Activated naive CD4-positive, alpha-beta T cell treated with anti-CD3 and anti-CD28 coated beads, Interleukin-2, amount 50 U/mL, for 24 hours (primary cell): ENCODE results near the gene WIF1.

ENCODE experiments used
- H3K27ac Mint-ChIP-seq: one replicate; pipeline ENCODE4 v1.8.0; 2021; ENCODE audit warnings: mild to moderate bottlenecking, mixed read lengths
- H3K27me3 Mint-ChIP-seq: one replicate; pipeline ENCODE4 v1.8.0; 2021; ENCODE audit warnings: mixed read lengths
- H3K36me3 Mint-ChIP-seq: one replicate; pipeline ENCODE4 v1.8.0; 2021; ENCODE audit warnings: mixed read lengths
- H3K4me1 Mint-ChIP-seq: one replicate; pipeline ENCODE4 v1.8.0; 2021; ENCODE audit warnings: mixed read lengths
- H3K4me3 Mint-ChIP-seq: one replicate; pipeline ENCODE4 v1.8.0; 2021; ENCODE audit warnings: mild to moderate bottlenecking, mixed read lengths
- H3K9me3 Mint-ChIP-seq: one replicate; pipeline ENCODE4 v1.8.0; 2021; ENCODE audit warnings: mixed read lengths

Gene WIF1

DNA sequence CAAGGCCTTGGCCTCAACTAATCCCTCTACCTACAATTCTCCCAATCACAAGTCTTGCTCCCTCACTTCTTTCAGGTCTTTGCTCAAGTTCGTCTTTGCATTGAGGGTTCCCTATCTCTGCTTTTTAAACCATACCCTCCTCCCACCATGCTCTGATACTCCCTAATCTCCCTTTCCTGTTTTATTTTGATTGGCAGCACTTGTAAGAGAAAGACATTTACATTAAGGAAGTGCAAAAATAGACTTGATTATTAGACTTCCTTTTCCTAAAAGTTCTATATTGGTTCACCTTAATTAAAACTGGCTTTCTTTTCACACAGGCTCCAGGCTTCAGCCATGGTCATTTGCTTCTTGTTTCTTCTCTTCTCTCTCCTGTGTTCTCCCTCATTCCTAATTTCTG, 18.3 kb upstream of the WIF1 start:
- no peak overlapping the region for H3K27ac Mint-ChIP-seq
- H3K9me3 Mint-ChIP-seq = peaks cover 6% of the 10 kb centered on the region
- H3K4me1 Mint-ChIP-seq = no peaks in the 10 kb centered on the region
- H3K36me3 Mint-ChIP-seq = peaks cover 4% of the 10 kb centered on the region
- H3K27me3 Mint-ChIP-seq = peaks cover 11% of the 10 kb centered on the region
- H3K4me3 Mint-ChIP-seq = no peak overlapping the region

DNA sequence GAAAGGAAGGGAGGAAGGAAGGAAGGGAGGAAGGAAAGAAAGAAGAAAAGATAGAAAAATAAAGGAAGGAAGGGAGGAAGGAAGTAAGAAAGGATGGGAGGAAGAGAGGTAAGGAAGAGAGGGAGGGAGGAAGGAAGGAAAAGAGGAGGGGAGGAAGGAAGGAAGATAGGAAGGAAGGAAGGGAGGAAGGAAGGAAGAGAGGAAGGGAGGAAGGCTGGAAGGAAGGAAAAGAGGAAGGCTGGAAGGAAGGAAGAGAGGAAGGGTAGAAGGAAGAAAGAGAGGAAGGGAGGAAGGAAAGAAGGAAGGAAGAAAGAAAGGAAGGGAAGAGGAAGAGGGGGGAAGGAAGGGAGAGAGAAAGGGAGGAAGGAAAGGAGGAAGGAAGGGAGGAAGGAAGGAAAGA, 12.8 kb upstream of the WIF1 start:
- Mint-ChIP-seq H3K36me3 (peaks cover 4% of the 10 kb centered on the region), H3K27ac (no peak overlapping the region), H3K9me3 (peaks cover 6% of the 10 kb centered on the region), H3K4me3 (no peak overlapping the region), H3K27me3 (peaks cover 10% of the 10 kb centered on the region), H3K4me1 (no peaks in the 10 kb centered on the region)

DNA sequence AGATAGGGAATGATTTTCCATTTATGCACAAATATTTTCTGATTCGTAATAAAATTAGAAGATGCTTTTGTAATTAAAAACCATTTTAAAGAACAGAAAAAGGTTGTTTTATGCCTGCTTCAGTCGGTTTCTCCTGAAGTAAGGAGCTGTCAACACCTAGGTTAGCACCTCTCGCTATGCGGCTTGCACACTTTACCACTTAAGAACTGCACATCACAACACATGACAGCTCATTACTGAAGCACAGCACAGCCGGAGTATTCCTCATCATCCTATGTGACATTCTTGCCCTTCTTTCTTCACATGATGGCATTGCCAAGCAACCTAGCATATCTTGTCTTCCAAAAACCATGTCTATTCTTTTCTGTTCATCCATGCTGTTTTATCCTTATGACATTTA, 5.4 kb upstream of the WIF1 start:
- no peaks in the 10 kb centered on the region for H3K9me3 Mint-ChIP-seq
- no peak overlapping the region for H3K4me3 Mint-ChIP-seq
- peaks cover 3% of the 10 kb centered on the region for H3K4me1 Mint-ChIP-seq
- H3K27me3 Mint-ChIP-seq = peaks cover 21% of the 10 kb centered on the region
- no peaks in the 10 kb centered on the region for H3K36me3 Mint-ChIP-seq
- no peak overlapping the region for H3K27ac Mint-ChIP-seq

DNA sequence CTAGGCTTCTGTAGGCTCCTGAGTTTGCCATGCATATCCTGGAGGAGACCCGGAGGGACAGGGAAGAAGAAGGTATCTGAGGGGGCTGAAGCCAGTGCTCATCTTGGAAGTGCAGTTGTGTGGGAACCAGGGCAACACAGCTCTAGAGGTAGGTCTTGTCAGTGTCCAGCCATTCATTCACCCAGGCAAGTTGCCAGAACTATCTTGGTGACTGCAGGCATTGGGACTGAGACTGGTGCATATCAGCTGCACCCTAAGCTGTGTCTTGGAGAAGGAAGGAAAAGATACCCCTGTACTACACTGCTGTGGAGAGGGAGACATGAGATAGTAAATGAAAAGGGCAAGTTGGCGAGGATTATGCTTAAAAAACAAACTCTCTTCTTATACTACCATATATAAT, 4.9 kb upstream of the WIF1 start:
- no peak overlapping the region for H3K27ac Mint-ChIP-seq
- peaks cover 5% of the 10 kb centered on the region for H3K4me1 Mint-ChIP-seq
- no peak overlapping the region for H3K4me3 Mint-ChIP-seq
- H3K36me3 Mint-ChIP-seq = no peaks in the 10 kb centered on the region
- H3K9me3 Mint-ChIP-seq = no peaks in the 10 kb centered on the region
- H3K27me3 Mint-ChIP-seq = peaks cover 17% of the 10 kb centered on the region

DNA sequence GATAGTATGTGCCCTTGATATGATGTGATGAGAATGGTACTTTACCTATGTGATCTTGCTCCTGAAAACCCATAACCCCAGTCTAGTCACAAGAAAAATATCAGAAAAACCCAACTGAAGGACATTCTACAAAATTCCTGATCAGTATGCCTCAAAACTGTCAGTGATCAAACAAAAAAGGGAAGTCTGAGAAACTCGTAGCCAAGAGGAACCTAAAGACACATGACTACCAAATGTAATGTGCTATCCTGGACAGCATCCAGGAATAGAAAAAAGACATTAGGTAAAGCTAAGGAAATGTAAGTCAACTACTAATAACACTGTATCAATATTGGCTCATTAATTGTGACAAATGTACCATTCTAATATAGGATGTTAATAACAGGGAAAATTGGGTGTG, 4.1 kb upstream of the WIF1 start:
- H3K4me3 Mint-ChIP-seq = no peak overlapping the region
- peaks cover 11% of the 10 kb centered on the region for H3K4me1 Mint-ChIP-seq
- H3K27ac Mint-ChIP-seq = no peak overlapping the region
- no peaks in the 10 kb centered on the region for H3K9me3 Mint-ChIP-seq
- no peaks in the 10 kb centered on the region for H3K36me3 Mint-ChIP-seq
- peaks cover 22% of the 10 kb centered on the region for H3K27me3 Mint-ChIP-seq

DNA sequence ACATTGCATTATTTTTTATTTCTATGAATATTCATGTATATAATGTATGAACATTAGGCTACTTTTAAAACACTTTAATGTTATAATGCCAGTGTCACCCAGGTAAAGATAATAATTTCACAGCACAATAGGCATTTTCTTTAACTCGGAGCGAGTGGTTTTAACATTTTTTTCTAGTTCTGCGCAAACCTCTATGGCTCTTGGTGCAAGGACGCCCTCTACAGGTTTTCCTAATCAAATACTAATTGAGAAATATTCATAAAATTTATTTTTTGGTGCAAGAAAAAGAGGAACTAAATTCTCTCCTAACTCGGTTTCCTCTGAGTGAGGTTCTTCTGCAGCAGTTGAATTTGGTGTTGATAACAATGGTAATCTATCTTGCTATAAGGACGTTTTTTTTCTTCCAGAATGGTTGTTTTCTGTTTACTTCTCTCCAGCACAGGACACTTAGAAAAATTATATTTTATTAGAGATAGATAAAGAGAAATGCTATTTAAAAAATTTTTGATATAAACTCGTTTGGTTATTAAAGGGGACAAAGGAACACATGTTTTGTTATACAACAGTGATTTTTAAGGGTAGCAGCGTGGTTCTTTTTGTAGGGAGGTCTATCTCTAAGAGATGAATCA, 2.4 kb upstream of the WIF1 start:
- H3K27ac Mint-ChIP-seq = no peak overlapping the region
- peaks cover 11% of the 10 kb centered on the region for H3K4me1 Mint-ChIP-seq
- H3K27me3 Mint-ChIP-seq = peaks cover 25% of the 10 kb centered on the region
- H3K36me3 Mint-ChIP-seq = no peaks in the 10 kb centered on the region
- H3K9me3 Mint-ChIP-seq = no peaks in the 10 kb centered on the region
- no peak overlapping the region for H3K4me3 Mint-ChIP-seq

DNA sequence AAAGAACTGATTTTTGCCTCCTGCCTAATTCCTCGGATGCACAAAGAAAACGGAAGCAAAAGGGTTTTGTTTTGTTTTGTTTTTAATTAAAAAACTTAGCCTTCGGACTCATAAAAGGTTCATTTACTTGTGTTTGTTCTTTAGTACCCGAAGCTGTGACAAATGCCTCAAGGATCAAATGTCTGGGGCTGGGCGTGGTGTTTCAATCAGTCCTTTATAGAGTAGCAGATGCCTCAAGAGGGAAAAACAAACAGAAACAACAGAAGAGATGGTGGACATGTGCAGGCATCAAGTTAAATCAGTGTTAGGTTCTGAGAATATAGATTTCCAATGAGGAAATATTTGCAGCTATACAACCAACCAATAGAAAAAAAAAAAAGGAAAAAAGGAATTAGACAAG, 1.6 kb upstream of the WIF1 start:
- Mint-ChIP-seq H3K36me3 (no peaks in the 10 kb centered on the region), H3K27ac (no peak overlapping the region), H3K4me3 (no peak overlapping the region), H3K9me3 (no peaks in the 10 kb centered on the region), H3K27me3 (peaks cover 28% of the 10 kb centered on the region), H3K4me1 (peaks cover 11% of the 10 kb centered on the region)

DNA sequence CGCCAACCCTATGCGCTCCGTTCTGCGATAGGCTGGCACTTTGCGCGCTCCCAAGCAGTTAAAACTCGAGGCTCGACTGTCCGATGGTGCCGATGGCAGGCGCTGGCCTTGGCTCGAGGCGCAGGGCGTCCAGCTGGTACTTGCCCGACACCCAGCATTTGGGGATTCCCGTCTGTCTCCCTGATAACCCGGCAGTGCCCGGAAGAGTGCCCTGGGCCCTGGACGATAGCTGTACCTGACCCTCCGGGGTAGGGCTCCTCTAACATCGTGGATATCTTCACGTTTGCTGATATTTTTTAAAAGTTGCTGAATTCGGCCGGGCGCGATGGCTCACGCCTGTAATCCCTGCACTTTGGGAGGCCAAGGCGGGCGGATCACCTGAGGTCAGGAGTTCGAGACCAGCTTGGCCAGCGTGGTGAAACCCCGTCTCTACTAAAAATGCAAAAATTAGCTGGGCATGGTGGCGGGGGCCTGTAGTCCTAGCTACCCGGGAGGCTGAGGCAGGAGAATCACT, 908 bp upstream of the WIF1 start:
- Mint-ChIP-seq H3K4me3 (peak overlapping the region; percentile 45), H3K27ac (no peak overlapping the region), H3K4me1 (peaks cover 11% of the 10 kb centered on the region), H3K27me3 (peaks cover 26% of the 10 kb centered on the region), H3K9me3 (no peaks in the 10 kb centered on the region), H3K36me3 (no peaks in the 10 kb centered on the region)

DNA sequence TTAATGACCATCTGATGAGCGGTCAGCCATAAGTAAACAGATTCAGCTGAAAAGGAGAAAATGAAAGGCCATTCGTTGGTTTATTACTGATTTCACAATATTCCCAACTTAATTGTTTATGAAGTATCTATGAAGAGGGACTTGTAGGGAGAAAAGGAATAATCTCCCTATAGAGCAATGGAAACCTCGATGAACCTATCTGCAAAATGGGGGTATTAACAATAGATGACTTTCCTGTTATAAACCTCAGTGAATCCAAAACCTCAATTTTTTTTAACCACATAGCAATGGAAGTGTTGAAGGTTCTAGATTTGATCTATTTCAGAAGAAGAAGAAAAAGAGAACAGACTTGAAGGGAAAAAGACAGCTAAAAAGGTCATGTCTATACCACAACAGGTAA, 2.0 kb downstream of the WIF1 start:
- Mint-ChIP-seq H3K4me1 (peaks cover 11% of the 10 kb centered on the region), H3K4me3 (no peak overlapping the region), H3K27ac (no peak overlapping the region), H3K27me3 (peaks cover 29% of the 10 kb centered on the region), H3K9me3 (no peaks in the 10 kb centered on the region), H3K36me3 (no peaks in the 10 kb centered on the region)

DNA sequence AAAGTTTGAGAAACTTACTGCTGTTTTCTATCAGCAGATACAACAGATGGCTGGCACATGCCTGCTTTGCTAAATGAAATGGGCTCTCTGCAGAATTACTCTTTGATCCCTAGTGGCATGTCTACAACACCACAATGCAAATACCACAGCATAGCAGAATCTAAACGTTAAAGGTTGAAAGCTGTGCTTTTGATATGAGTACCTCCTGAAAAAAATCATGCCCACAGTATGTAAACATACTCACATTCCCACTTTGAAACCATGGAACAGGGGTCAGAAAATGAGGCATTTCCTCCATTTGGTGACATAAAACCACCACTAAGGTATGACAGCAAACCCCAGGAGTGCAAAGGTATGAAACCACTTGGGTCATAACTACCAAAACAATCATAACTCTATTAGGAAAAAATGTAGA, 7.5 kb downstream of the WIF1 start:
- Mint-ChIP-seq H3K27ac (no peak overlapping the region), H3K4me3 (no peak overlapping the region), H3K27me3 (peaks cover 18% of the 10 kb centered on the region), H3K4me1 (no peaks in the 10 kb centered on the region), H3K36me3 (no peaks in the 10 kb centered on the region), H3K9me3 (no peaks in the 10 kb centered on the region)

DNA sequence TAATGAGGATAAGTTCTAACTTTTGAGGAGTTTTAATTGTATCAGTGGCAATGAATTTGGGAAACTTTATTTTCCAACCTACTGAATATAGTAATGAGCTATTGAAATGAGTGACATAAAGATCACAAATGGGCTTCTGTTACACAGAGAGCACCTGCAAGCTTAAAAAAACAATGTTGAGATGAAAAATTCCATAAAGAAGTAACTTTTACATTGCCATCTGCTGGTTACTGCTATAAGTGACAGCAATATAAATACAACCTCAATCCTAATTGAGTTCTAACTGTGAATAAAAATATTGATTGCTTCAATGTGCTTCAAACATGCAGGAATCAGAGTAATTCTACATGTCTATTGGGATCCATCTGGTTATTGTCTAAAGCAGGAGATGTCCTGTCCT, 14.2 kb downstream of the WIF1 start:
- H3K4me3 Mint-ChIP-seq = no peak overlapping the region
- H3K4me1 Mint-ChIP-seq = no peaks in the 10 kb centered on the region
- no peaks in the 10 kb centered on the region for H3K36me3 Mint-ChIP-seq
- no peak overlapping the region for H3K27ac Mint-ChIP-seq
- H3K27me3 Mint-ChIP-seq = peaks cover 2% of the 10 kb centered on the region
- no peaks in the 10 kb centered on the region for H3K9me3 Mint-ChIP-seq

DNA sequence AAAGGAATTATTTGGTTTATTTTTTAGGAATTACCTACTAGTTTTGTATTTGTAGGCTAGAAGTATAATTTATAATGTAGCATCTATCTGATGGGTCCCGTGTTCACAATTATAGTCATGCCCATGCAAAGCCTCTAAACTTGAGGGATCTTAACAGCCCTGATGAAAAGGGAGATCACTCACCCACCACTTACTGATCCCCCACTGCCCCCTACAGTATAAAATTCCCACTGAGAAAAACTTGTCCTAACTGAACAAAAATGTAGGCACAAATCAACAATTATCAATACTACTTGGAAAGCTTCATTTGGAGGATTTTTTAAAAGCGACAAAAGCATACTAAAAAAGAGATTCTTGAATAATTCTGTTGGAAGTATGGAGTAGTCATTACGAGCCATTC, 21.0 kb downstream of the WIF1 start:
- Mint-ChIP-seq H3K9me3 (no peaks in the 10 kb centered on the region), H3K4me3 (no peak overlapping the region), H3K36me3 (no peaks in the 10 kb centered on the region), H3K27me3 (peaks cover 18% of the 10 kb centered on the region), H3K27ac (no peak overlapping the region), H3K4me1 (no peaks in the 10 kb centered on the region)

DNA sequence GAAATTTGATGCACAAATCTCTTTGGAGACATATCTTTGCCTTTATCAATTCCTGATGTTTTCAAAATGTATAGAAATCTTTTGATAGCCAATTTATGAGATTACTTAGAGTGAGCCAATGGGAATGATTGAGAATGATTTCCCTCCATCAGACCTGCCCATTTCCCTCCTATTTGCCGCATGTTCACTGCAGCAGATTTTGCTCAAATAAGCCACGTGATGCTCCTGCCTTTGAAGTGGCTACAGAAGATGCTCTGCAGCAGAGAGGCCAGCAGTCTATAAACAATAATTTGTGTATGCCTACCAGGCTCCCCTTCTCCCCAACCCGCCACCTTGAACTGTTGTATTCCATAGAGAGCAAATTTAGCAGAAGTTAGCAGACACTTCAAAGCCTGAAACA, 21.9 kb downstream of the WIF1 start:
- no peaks in the 10 kb centered on the region for H3K4me1 Mint-ChIP-seq
- no peaks in the 10 kb centered on the region for H3K9me3 Mint-ChIP-seq
- H3K4me3 Mint-ChIP-seq = no peak overlapping the region
- H3K27ac Mint-ChIP-seq = no peak overlapping the region
- peaks cover 21% of the 10 kb centered on the region for H3K27me3 Mint-ChIP-seq
- H3K36me3 Mint-ChIP-seq = no peaks in the 10 kb centered on the region

DNA sequence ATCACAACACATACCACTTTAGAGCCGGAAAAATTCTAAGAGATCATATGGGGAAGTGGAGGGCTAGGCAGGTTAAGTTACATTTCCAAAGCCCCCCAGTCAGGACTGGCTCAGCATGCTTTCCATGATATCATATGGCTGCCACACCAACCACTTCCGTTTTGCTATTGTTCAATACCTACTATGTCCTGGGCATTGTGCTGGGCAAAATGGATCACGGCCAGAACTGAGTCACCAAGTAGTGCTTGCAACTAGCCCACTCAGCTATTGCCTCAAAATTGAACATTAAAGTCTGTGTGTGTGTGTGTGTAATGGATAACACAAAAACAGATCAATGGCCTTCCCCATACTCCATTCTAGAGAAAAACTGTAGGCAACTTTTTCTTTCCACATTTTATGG, 22.7 kb downstream of the WIF1 start:
- Mint-ChIP-seq H3K4me3 (no peak overlapping the region), H3K36me3 (no peaks in the 10 kb centered on the region), H3K27ac (no peak overlapping the region), H3K4me1 (no peaks in the 10 kb centered on the region), H3K9me3 (no peaks in the 10 kb centered on the region), H3K27me3 (peaks cover 24% of the 10 kb centered on the region)

DNA sequence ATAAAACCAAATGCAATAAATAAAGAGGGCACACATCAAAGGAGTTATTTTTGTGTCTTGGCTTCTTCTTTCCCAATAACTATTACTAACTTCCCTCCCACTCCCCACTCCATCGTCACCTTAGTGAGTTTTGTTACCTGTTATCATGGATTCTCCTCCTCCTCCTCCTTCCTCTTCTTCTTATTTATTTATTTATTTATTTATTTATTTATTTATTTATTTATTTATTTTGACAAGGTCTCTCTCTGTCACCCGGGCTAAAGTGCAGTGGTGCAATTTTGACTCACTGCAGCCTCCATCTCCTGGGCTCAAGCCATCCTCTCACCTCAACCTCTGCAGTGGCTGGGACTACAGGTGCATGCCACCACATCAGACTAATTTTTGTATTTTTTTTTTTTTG, 26.4 kb downstream of the WIF1 start:
- no peaks in the 10 kb centered on the region for H3K9me3 Mint-ChIP-seq
- no peak overlapping the region for H3K27ac Mint-ChIP-seq
- no peaks in the 10 kb centered on the region for H3K36me3 Mint-ChIP-seq
- H3K27me3 Mint-ChIP-seq = peaks cover 22% of the 10 kb centered on the region
- H3K4me1 Mint-ChIP-seq = no peaks in the 10 kb centered on the region
- H3K4me3 Mint-ChIP-seq = no peak overlapping the region

DNA sequence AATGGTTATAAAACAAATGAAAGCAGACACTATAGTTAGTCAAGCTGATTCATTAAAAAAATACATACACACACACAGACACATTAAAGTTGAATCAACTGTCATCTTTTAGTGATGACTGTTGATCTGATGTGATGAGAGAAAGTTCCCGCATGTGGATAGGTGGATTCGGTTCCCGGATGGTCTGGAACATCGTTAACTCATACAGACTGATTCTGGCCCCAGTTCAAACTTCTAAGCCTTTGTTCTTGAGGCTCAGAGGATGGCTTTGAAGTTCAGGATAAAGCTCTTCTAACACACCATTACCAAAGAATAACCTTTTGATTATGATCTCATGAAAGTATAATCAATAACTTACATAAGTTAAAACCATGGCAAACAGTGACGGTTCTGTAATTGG, 27.5 kb downstream of the WIF1 start:
- Mint-ChIP-seq H3K4me1 (no peaks in the 10 kb centered on the region), H3K27me3 (peaks cover 19% of the 10 kb centered on the region)

DNA sequence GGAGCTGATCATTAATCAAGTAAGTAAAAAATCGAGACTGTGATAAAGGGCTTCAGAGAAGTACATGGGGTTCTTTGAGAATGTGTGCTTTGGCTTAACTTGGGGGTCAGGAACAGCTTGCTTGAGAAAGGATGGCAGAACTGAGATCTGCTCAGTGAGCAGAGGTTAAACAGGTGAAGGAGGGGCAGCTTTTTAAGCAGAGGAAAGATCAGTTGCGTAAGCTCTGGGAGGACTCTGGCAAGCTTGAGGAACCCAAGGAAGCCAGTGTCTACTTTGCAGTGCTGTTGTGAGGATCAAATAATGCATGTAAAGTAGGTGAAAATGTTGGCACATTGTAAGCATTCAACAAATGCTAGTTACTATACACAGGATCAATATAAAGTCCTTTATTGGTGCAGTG, 30.6 kb downstream of the WIF1 start:
- Mint-ChIP-seq H3K4me3 (no peak overlapping the region), H3K4me1 (no peaks in the 10 kb centered on the region), H3K27ac (no peak overlapping the region), H3K36me3 (no peaks in the 10 kb centered on the region), H3K9me3 (no peaks in the 10 kb centered on the region), H3K27me3 (peaks cover 16% of the 10 kb centered on the region)

More for the DNA sequence above, 27.5 kb downstream of the WIF1 start:
- H3K4me3 Mint-ChIP-seq = no peak overlapping the region
- no peaks in the 10 kb centered on the region for H3K9me3 Mint-ChIP-seq
- H3K36me3 Mint-ChIP-seq = no peaks in the 10 kb centered on the region
- no peak overlapping the region for H3K27ac Mint-ChIP-seq
